NOMO-1 treated with dmso at 0.1 percent for 144 hours (cell line): ENCODE data around the gene STAT5A.

ENCODE experiments used
- DNase-seq: peaks from one replicate; lab custom pipeline; 2025; ENCODE audit not compliant: unreplicated experiment; lab: John Stamatoyannopoulos, UW

STAT5A gene

GRCh38 chr17:42266918-42267766 lies 21.2 kb upstream of the STAT5A start:
- no peak for DNase-seq

GRCh38 chr17:42268236-42268635 lies 20.1 kb upstream of the STAT5A start:
- no peak for DNase-seq

GRCh38 chr17:42270170-42270535 lies 18.1 kb upstream of the STAT5A start:
- no peak for DNase-seq

GRCh38 chr17:42270596-42270995 lies 17.7 kb upstream of the STAT5A start:
- no peak for DNase-seq

GRCh38 chr17:42271006-42271778 lies 17.1 kb upstream of the STAT5A start:
- DNase-seq: no peak

- DNase-seq: no peak
Measured at GRCh38 chr17:42271779-42272035, 16.6 kb upstream of the STAT5A start.

GRCh38 chr17:42272162-42272907 lies 16.0 kb upstream of the STAT5A start:
- DNase-seq: no peak

GRCh38 chr17:42273474-42274252 lies 14.6 kb upstream of the STAT5A start:
- DNase-seq: no peak

- DNase-seq: no peak
Measured at GRCh38 chr17:42274253-42274542, 14.1 kb upstream of the STAT5A start.

GRCh38 chr17:42274812-42275526 lies 13.3 kb upstream of the STAT5A start:
- no peak for DNase-seq

- no peak for DNase-seq
Measured at GRCh38 chr17:42275527-42276358, 12.6 kb upstream of the STAT5A start.

GRCh38 chr17:42276359-42276608 lies 12.0 kb upstream of the STAT5A start, which contains the start of gene STAT5B:
TSS of gene STAT5B (minus strand) at chr17:42276391. CDS start at chr17:42232127, 44,264 bp downstream.
- peak; percentile 48 for DNase-seq

GRCh38 chr17:42276609-42277341 lies 11.5 kb upstream of the STAT5A start:
- no peak for DNase-seq

GRCh38 chr17:42277342-42277712 lies 11.0 kb upstream of the STAT5A start:
- no peak for DNase-seq

GRCh38 chr17:42279776-42280630 lies 8.3 kb upstream of the STAT5A start:
- DNase-seq: no peak

GRCh38 chr17:42281571-42282096 lies 6.7 kb upstream of the STAT5A start:
- DNase-seq: no peak

- DNase-seq: no peak
Measured at GRCh38 chr17:42282478-42283080, 5.7 kb upstream of the STAT5A start.
